GM21737 (cell line): Measurements from ENCODE around the gene OGDHL.
"Not testable (repeated sequence)": the region's sequence is repeated elsewhere in the genome, so short reads cannot be mapped to it uniquely, and the experiment has no call there.

Experiments used
- ATAC-seq: cut with Tn5 transposase; IDR thresholded peaks from one replicate; pipeline ENCODE4 v1.9.1; 2021; ENCODE audit warnings: mild to moderate bottlenecking, moderate library complexity; ENCODE audit not compliant: unreplicated experiment

The OGDHL gene

GRCh38 chr10:49741108-49741995 is 20.8 kb downstream of the OGDHL start:
- ATAC-seq, result no peak

GRCh38 chr10:49740346-49741107 is 21.6 kb downstream of the OGDHL start:
- no peak for ATAC-seq

GRCh38 chr10:49739426-49739825 is 22.7 kb downstream of the OGDHL start:
- ATAC-seq, result no peak

GRCh38 chr10:49738616-49739360 is 23.3 kb downstream of the OGDHL start:
- ATAC-seq, result no peak

- ATAC-seq, result no peak
These were observed 24.5 kb downstream of the OGDHL start for GRCh38 chr10:49737474-49738201.

GRCh38 chr10:49736564-49737113 is 25.5 kb downstream of the OGDHL start:
- ATAC-seq, result no peak

DNA sequence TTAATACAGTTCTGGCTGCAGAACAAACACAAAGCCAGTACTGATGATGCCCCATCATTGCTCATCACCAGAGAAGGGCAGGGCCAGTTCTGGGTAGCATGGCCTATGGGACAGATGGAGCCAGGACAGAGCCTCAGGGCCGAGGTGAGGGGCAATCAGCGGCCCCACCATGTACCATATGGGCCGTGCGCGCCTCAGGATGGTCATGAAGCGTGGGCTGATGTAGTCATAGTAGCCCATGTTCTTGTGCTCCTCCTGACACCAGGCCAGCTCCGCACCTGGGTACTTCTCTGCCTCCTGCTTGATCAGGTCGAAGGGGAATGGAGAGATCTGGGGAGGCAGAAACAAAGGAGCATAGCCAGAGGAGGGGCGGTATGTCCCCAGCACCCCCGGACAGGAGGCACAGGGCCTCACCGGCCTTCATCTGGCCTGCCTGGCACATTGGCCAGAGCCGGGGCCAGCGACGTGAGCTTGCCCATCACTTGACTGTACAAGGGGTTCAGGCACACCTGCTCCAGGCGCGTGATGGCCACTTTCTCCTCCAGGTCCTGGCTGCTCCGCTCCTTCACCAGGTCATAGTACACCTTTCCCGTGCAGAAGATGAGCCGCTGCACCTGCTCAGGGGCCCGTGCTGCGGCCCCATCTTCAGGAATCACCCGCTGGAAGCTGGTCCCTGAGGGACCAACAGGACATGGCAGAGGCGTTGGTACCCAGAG is 26.1 kb downstream of the OGDHL start:
- ATAC-seq, result no peak

GRCh38 chr10:49735161-49735560 is 27.0 kb downstream of the OGDHL start:
- ATAC-seq, result no peak

GRCh38 chr10:49734676-49735075 is 27.4 kb downstream of the OGDHL start:
- no peak for ATAC-seq

DNA sequence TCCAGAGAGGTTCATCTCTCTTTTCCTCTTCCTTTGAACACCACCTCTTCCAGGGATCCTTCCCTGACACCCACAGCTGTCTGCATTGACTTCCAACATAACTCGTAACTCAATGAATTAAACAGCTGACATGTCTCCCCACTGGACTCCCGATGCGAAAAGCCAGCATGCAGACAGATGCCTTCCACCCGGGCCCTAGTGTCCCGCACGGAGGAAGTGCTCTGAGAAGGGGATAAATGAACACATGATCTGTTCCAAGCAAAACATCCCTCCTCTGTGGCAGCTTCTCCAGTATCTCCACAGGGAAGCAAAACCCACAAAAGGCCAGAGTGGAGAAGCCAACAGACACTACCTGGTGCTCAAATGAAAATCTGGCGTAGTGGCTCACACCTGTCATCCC is 28.3 kb downstream of the OGDHL start:
- no peak for ATAC-seq

DNA sequence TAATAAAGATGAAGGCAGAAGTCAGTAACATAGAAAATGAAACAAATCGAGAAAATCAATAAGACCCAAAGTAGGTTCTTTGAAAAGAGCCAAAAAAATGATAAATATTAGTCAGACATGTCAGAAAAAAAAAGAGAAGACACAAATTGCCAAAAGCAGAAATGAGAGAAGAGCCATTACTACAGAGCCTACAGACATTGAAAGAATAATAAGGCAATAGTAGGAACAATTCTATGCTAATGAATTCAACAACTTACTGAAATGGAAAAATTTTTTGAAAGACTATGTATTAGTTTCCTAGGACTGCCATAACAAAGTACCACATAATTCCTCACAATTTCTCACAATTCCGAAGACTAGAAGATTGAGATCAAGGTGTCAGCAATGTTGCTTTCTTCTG is 35.5 kb downstream of the OGDHL start:
- ATAC-seq, result no peak

GRCh38 chr10:49715157-49715556 is 47.0 kb downstream of the OGDHL start:
- ATAC-seq, result not testable (repeated sequence)

- no peak for ATAC-seq
These were observed 48.9 kb downstream of the OGDHL start for GRCh38 chr10:49713266-49713665.

DNA sequence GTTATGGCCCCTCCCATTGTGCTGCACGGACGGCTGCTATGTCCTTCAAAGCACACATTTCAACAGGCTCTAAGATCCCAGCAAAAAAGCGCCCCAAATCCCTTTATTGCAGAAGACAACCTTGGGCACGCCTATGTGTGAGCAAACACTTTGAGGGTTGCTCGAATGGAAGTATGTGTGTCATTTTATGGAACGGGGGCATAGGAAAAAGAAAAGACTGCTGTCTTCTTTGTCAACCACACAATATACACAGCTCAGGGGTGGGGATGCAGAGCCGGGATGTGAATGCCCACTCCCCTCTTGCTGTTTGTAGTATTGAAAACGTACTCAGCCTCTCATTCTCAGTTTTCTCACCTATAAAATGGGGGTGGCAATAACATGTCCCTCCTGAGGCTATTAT is 50.6 kb downstream of the OGDHL start:
- ATAC-seq, result no peak

DNA sequence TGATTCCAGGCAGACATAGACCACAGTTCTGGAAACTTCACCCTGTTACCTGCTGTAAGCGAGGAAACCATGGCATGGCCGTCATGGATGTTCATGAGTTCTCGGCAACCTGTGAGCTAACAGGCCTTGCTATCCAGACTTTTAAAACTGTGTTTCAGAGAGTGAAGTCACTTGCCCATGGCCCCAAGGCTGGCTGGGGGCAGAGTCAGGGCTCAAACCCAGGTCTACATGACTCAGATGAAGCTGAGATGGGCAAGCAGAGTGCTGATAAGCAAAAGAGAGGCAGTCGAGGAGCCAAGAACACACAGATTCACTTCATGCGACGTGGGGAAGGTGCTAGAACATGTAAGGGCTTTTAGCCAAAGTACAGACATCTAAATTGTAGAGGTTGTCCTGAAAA is 51.2 kb downstream of the OGDHL start:
- ATAC-seq, result no peak

DNA sequence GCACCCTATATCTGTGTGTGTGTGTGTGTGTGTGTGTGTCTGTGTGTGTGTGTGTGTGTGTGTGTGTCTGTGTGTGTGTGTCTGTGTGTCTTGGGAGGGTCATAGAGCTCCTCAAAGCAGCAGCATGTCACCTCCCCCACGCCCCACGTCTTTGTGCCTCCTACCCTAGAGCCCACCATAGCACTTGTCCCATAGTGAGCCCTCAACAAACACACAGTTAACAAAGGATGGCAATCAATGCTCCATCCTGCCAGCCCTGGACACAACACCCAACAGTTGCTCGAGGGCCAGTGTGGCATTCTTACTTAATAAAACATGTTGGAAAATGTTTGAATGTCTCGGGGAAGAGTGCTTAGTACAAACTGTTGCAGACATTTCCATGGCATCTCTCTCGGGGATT is 52.2 kb downstream of the OGDHL start:
- ATAC-seq, result no peak

- no peak for ATAC-seq
These were observed 54.5 kb downstream of the OGDHL start for GRCh38 chr10:49707585-49707984.

DNA sequence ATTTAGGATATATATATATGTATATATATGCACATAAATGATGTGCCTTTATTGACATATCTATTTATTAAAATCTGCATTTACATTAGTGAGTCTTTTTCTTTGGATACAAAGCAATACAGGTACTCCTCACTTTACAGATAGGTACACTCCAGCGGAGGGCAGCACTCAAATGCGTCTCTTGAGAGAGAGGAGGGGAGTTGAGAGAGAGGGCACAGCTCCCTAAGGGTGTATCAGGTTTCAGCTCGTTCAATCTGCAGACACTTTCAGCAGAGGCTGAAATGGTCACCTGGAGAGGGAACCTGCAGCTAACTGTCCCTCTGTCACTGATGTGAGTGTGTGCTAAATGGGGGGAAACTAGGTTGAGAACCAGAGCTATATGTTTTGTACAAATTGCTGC is 61.1 kb downstream of the OGDHL start:
- no peak for ATAC-seq

DNA sequence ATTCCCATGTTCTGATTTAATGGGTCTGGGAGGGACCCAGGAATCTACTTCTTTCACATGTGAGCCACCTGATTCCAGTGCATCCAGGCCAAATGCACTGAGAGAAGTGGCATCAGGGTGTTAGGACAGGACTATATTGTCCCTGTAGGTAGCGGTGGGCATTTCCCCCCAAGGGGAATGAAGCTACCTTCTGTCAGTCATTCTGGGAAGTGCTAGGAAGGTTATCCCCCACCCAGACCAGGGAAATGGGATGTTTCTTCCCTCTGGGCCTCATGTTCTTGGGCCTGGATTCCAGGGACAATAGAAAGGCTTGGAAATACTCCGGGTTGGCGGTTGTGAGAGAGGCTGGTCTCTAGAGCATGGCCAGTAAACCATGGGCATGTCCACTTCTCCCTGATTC is 61.9 kb downstream of the OGDHL start:
- ATAC-seq, result no peak

GRCh38 chr10:49698679-49699078 is 63.4 kb downstream of the OGDHL start:
- no peak for ATAC-seq
